Mesodermal cell (in vitro differentiated cells): Measurements from ENCODE around the gene SH3GL3.

Experiments used
- H3K27ac ChIP-seq: 2 replicates; pipeline ENCODE4 v1.7.0; 2013; ENCODE audit warnings: mild to moderate bottlenecking, low read depth, low read length, moderate library complexity; ENCODE audit not compliant: severe bottlenecking
- H3K36me3 ChIP-seq: 2 replicates; pipeline ENCODE4 v1.7.1; 2013; ENCODE audit warnings: mild to moderate bottlenecking, low read length, moderate library complexity; ENCODE audit not compliant: control insufficient read depth, insufficient read depth
- H3K4me1 ChIP-seq: one replicate; pipeline ENCODE4 v1.7.1; 2013; ENCODE audit warnings: mild to moderate bottlenecking, low read length; ENCODE audit not compliant: insufficient read depth, control insufficient read depth, poor library complexity, severe bottlenecking
- H3K4me3 ChIP-seq: 2 replicates; pipeline ENCODE4 v1.7.0; 2013; ENCODE audit warnings: low read length, control low read depth, mild to moderate bottlenecking; ENCODE audit not compliant: insufficient read depth, poor library complexity, severe bottlenecking; ENCODE audit errors: extremely low read depth
- H3K9me3 ChIP-seq: 2 replicates; pipeline ENCODE4 v1.7.1; 2013; ENCODE audit warnings: mild to moderate bottlenecking, low read length, moderate library complexity; ENCODE audit not compliant: control insufficient read depth
- WGBS, 2 experiments: methylation state at CpG; one replicate each; pipeline ENCODE4 v1.1.5; 2013; ENCODE audit warnings: missing lambda C conversion rate in 2 of 2; ENCODE audit not compliant: insufficient coverage in 2 of 2; 5-methylcytosine and 5-hydroxymethylcytosine counted together

SH3GL3 gene

GRCh38 chr15:83565138-83565537 lies 118.0 kb downstream of the SH3GL3 start:
- Histone ChIP-seq H3K4me3 (no peak overlapping the region), H3K9me3 (no peaks in the 10 kb centered on the region), H3K4me1 (no peaks in the 10 kb centered on the region), H3K36me3 (no peaks in the 10 kb centered on the region), H3K27ac (no peak overlapping the region)
- 80 to 83% methylated on average over 3 of the region's 3 CpGs for whole genome bisulfite sequencing, 2 experiments

GRCh38 chr15:83565553-83566159 lies 118.5 kb downstream of the SH3GL3 start:
- H3K36me3 ChIP-seq: no peaks in the 10 kb centered on the region
- H3K4me1 ChIP-seq: no peaks in the 10 kb centered on the region
- no peak overlapping the region for H3K27ac ChIP-seq
- no peak overlapping the region for H3K4me3 ChIP-seq
- no peaks in the 10 kb centered on the region for H3K9me3 ChIP-seq
- 0% methylated on average over 1 of the region's 4 CpGs; no CpG with 5 or more reads in 1 of the 2 experiments for WGBS, 2 experiments

- no peaks in the 10 kb centered on the region for H3K9me3 ChIP-seq
- no peak overlapping the region for H3K27ac ChIP-seq
- H3K4me1 ChIP-seq: no peaks in the 10 kb centered on the region
- 87 to 93% methylated on average over 2 of the region's 2 CpGs for WGBS, 2 experiments
- no peak overlapping the region for H3K4me3 ChIP-seq
- no peaks in the 10 kb centered on the region for H3K36me3 ChIP-seq
Observed at GRCh38 chr15:83567318-83567717, 120.2 kb downstream of the SH3GL3 start.

GRCh38 chr15:83569341-83569740 lies 122.2 kb downstream of the SH3GL3 start:
- H3K4me3 ChIP-seq: no peak overlapping the region

GRCh38 chr15:83570756-83571155 lies 123.6 kb downstream of the SH3GL3 start:
- no peaks in the 10 kb centered on the region for H3K9me3 ChIP-seq

More at GRCh38 chr15:83569341-83569740, 122.2 kb downstream of the SH3GL3 start:
- no peaks in the 10 kb centered on the region for H3K36me3 ChIP-seq
- no peaks in the 10 kb centered on the region for H3K4me1 ChIP-seq
- H3K27ac ChIP-seq: no peak overlapping the region
- no peaks in the 10 kb centered on the region for H3K9me3 ChIP-seq

GRCh38 chr15:83571820-83572707 lies 124.9 kb downstream of the SH3GL3 start:
- Histone ChIP-seq H3K4me3 (no peak overlapping the region), H3K9me3 (no peaks in the 10 kb centered on the region), H3K4me1 (no peaks in the 10 kb centered on the region), H3K36me3 (no peaks in the 10 kb centered on the region), H3K27ac (no peak overlapping the region)
- WGBS, 2 experiments: 47 to 89% methylated on average over 2 to 4 of the region's 10 CpGs

More at GRCh38 chr15:83570756-83571155, 123.6 kb downstream of the SH3GL3 start:
- Histone ChIP-seq H3K4me1 (no peaks in the 10 kb centered on the region), H3K4me3 (no peak overlapping the region), H3K36me3 (no peaks in the 10 kb centered on the region), H3K27ac (no peak overlapping the region)
- WGBS, 2 experiments: 88 to 92% methylated on average over 4 to 5 of the region's 6 CpGs

- Histone ChIP-seq H3K36me3 (no peaks in the 10 kb centered on the region), H3K4me1 (no peaks in the 10 kb centered on the region), H3K4me3 (no peak overlapping the region), H3K9me3 (no peaks in the 10 kb centered on the region), H3K27ac (no peak overlapping the region)
- WGBS, 2 experiments: 83 to 84% methylated on average over 3 of the region's 3 CpGs
Observed at GRCh38 chr15:83574345-83574744, 127.2 kb downstream of the SH3GL3 start.

GRCh38 chr15:83578691-83579090 lies 131.6 kb downstream of the SH3GL3 start:
- Histone ChIP-seq H3K36me3 (no peaks in the 10 kb centered on the region), H3K4me1 (no peaks in the 10 kb centered on the region), H3K4me3 (no peak overlapping the region), H3K27ac (no peak overlapping the region), H3K9me3 (no peaks in the 10 kb centered on the region)
- WGBS, 2 experiments: 98% methylated on average over 6 to 8 of the region's 8 CpGs

GRCh38 chr15:83581381-83581780 lies 134.2 kb downstream of the SH3GL3 start:
- Histone ChIP-seq H3K4me3 (no peak overlapping the region), H3K9me3 (no peaks in the 10 kb centered on the region), H3K4me1 (no peaks in the 10 kb centered on the region), H3K36me3 (no peaks in the 10 kb centered on the region), H3K27ac (no peak overlapping the region)
- WGBS, 2 experiments: 90 to 100% methylated on average over 2 to 3 of the region's 4 CpGs

GRCh38 chr15:83582381-83582780 lies 135.2 kb downstream of the SH3GL3 start:
- Histone ChIP-seq H3K27ac (no peak overlapping the region), H3K36me3 (no peaks in the 10 kb centered on the region), H3K4me1 (no peaks in the 10 kb centered on the region), H3K4me3 (no peak overlapping the region), H3K9me3 (no peaks in the 10 kb centered on the region)
- whole genome bisulfite sequencing, 2 experiments: 100% methylated on average over 1 of the region's 4 CpGs
